ENCODE measurements around the gene NECAB2. TPM values are rescaled to one million over a fixed set of nuclear protein-coding genes. Genes with fewer than 3 reads are reported as not detected.

NECAB2 gene
- total RNA-seq, 1 donor from 2014 or later = 12.6 TPM

DNA sequence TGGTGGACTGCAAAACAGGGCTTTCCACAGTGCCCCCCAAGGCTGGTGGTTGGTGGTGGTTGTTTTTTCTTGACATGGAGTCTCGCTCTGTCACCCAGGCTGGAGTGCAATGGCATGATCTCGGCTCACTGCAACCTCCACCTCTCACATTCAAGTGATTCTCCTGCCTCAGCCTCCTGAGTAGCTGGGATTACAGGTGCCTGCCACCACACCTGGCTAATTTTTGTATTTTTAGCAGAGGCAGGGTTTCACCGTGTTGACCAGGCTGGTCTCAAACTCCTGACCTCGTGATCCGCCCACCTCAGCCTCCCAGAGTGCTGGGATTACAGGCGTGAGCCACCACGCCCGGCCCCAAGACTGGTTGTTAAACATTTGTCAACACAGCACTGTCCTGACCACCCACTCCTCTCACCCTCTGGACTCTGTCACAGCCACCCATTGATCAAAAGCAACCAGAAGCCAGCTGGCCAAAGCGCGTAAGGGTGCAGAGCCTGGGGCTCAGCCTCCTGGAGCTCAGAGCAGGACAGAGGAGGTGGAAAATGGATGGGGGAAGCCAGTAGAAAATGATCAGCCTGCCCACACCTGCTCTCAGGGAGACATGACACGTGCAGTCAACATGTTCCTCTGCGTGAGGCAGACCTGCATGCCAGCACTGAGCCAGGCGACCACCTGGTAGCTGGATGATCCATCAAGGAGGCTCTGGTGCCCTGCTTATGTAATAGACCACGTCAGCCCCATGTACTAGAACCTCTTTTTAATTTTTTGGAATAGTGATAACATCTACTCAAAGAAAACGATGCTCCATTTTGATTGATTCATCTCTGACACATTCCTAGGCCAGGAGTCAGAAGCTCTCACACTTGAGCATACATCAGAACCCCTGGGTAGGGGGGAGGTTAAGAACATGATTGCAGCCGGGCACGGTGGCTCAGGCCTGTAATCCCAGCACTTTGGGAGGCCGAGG is 29.8 kb upstream of the NECAB2 start:
- Histone ChIP-seq H3K79me2 (ENCODE audit: low read depth) (no peaks in the 10 kb centered on the region), H3K9ac (no peak overlapping the region), H3K27ac (no peak overlapping the region), H3K9me3 (ENCODE audit: low read depth) (no peaks in the 10 kb centered on the region), H2AFZ (replicated peaks) (no peak overlapping the region), H4K20me1 (ENCODE audit: low read depth) (no peaks in the 10 kb centered on the region), H3F3A (ENCODE audit: low read depth) (no peaks in the 10 kb centered on the region), H3K4me1 (peaks cover 5% of the 10 kb centered on the region), H3K36me3 (no peaks in the 10 kb centered on the region), H3K27me3 (no peaks in the 10 kb centered on the region), H3K4me2 (no peak overlapping the region), H3K4me3 (no peak overlapping the region)
- no peaks in the 10 kb centered on the region for H3K9me3 Mint-ChIP-seq
- peaks cover 2% of the 10 kb centered on the region for H3K36me3 Mint-ChIP-seq
- H3K4me1 Mint-ChIP-seq = peaks cover 26% of the 10 kb centered on the region
- DNase-seq (ENCODE audit: low spot score) = no peak
- peaks cover 11% of the 10 kb centered on the region for H3K27me3 Mint-ChIP-seq (ENCODE audit: insufficient read depth, low read depth)
- no peak overlapping the region for H3K27ac Mint-ChIP-seq
- H3K4me3 Mint-ChIP-seq = no peak overlapping the region
- TF ChIP-seq EZH2phosphoT487 (IDR thresholded peaks at IDR 0.05) = no peak

DNA sequence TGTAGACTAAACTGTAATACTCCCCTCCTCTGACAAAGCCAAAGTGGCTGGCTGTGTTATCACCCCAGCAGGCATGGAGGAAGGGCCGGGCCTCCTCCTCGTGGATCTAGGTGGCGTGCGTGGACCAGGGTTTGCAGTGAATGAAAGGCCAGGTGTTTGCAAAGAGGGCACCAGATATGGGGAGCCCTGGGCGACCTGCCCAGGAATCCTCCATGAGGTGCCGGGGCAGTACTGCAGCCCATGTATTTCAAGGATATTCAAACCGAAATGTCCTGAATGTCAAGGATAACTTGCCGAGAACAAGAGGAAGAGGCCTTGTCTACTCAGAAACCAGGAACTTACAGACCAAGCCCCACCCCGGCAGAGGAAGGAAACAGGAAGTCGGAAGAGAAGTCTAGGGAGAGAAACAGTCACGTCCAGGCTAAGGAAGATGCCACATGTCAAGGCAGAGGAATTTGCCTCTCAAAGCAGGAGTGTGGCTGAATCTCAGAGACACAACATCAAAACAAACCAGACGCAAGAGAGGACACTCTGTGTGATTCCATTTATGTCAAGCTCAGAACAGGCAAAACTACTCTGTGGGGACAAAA is 28.7 kb upstream of the NECAB2 start:
- Histone ChIP-seq H3K79me2 (ENCODE audit: low read depth) (no peaks in the 10 kb centered on the region), H3K9me3 (ENCODE audit: low read depth) (no peaks in the 10 kb centered on the region), H3K4me3 (no peak overlapping the region), H3K4me1 (peaks cover 5% of the 10 kb centered on the region), H3F3A (ENCODE audit: low read depth) (no peaks in the 10 kb centered on the region), H4K20me1 (ENCODE audit: low read depth) (no peaks in the 10 kb centered on the region), H3K27ac (no peak overlapping the region), H2AFZ (replicated peaks) (no peak overlapping the region), H3K4me2 (no peak overlapping the region), H3K36me3 (no peaks in the 10 kb centered on the region), H3K9ac (no peak overlapping the region), H3K27me3 (no peaks in the 10 kb centered on the region)
- H3K36me3 Mint-ChIP-seq = peaks cover 2% of the 10 kb centered on the region
- DNase-seq (ENCODE audit: low spot score) = no peak
- H3K4me3 Mint-ChIP-seq = no peak overlapping the region
- H3K27ac Mint-ChIP-seq = peak overlapping the region; percentile 10
- H3K4me1 Mint-ChIP-seq = peaks cover 20% of the 10 kb centered on the region
- peaks cover 5% of the 10 kb centered on the region for H3K27me3 Mint-ChIP-seq (ENCODE audit: insufficient read depth, low read depth)
- TF ChIP-seq, protein P1, sequence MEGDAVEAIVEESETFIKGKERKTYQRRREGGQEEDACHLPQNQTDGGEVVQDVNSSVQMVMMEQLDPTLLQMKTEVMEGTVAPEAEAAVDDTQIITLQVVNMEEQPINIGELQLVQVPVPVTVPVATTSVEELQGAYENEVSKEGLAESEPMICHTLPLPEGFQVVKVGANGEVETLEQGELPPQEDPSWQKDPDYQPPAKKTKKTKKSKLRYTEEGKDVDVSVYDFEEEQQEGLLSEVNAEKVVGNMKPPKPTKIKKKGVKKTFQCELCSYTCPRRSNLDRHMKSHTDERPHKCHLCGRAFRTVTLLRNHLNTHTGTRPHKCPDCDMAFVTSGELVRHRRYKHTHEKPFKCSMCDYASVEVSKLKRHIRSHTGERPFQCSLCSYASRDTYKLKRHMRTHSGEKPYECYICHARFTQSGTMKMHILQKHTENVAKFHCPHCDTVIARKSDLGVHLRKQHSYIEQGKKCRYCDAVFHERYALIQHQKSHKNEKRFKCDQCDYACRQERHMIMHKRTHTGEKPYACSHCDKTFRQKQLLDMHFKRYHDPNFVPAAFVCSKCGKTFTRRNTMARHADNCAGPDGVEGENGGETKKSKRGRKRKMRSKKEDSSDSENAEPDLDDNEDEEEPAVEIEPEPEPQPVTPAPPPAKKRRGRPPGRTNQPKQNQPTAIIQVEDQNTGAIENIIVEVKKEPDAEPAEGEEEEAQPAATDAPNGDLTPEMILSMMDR (IDR thresholded peaks at IDR 0.05) = no peak
- no peak for TF ChIP-seq EZH2phosphoT487 (IDR thresholded peaks at IDR 0.05)
- TF ChIP-seq EZH2 (IDR thresholded peaks at IDR 0.05) = no peak
- H3K9me3 Mint-ChIP-seq = no peaks in the 10 kb centered on the region

DNA sequence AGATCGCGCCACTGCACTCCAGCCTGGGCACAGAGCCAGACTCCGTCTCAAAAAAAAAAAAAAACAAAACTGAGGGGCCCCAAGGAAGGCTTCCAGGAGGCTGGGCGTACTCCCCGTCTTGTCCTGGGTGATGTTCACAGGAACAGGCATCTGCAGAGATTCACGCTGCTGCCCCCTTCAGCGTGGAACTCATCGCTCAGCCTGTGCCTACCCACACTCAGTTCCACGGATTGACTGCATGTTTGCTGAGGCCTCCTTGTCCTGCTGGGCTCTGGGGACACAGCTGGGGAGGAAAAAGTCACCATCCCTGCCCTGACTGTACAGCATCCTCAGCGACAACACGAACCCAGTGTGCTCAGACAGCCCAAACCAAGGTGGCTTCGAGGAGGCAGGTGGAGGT is 27.9 kb upstream of the NECAB2 start:
- no peak overlapping the region for H3K4me3 Mint-ChIP-seq
- Histone ChIP-seq H2AFZ (replicated peaks) (no peak overlapping the region), H3K4me1 (peaks cover 5% of the 10 kb centered on the region), H4K20me1 (ENCODE audit: low read depth) (no peaks in the 10 kb centered on the region), H3K9ac (no peak overlapping the region), H3K9me3 (ENCODE audit: low read depth) (no peaks in the 10 kb centered on the region), H3K4me3 (no peak overlapping the region), H3K79me2 (ENCODE audit: low read depth) (no peaks in the 10 kb centered on the region), H3F3A (ENCODE audit: low read depth) (no peaks in the 10 kb centered on the region), H3K27ac (no peak overlapping the region), H3K4me2 (peak overlapping the region; percentile 22), H3K36me3 (no peaks in the 10 kb centered on the region), H3K27me3 (no peaks in the 10 kb centered on the region)
- TF ChIP-seq EZH2phosphoT487 (IDR thresholded peaks at IDR 0.05) (no peak), EZH2 (IDR thresholded peaks at IDR 0.05) (no peak)
- TF ChIP-seq, protein P1 (IDR thresholded peaks at IDR 0.05) = no peak
- no peak overlapping the region for H3K27ac Mint-ChIP-seq
- no peak for DNase-seq (ENCODE audit: low spot score)
- H3K4me1 Mint-ChIP-seq = peaks cover 18% of the 10 kb centered on the region
- no peaks in the 10 kb centered on the region for H3K9me3 Mint-ChIP-seq
- H3K27me3 Mint-ChIP-seq (ENCODE audit: insufficient read depth, low read depth) = peaks cover 5% of the 10 kb centered on the region
- peaks cover 2% of the 10 kb centered on the region for H3K36me3 Mint-ChIP-seq

Measured in neural progenitor cell (in vitro differentiated cells).